Esophagus muscularis mucosa (tissue), 4 donors: ENCODE measurements around the gene PROSER3. TPM values are rescaled to one million over a fixed set of nuclear protein-coding genes. Genes with fewer than 3 reads are reported as not detected.

Experiments
- DNase-seq: peaks from one replicate; pipeline ENCODE4 v3.0.0-alpha.2; 2017; ENCODE audit errors: extremely low spot score
- H3K27ac ChIP-seq, 4 donors: fragments of 200-600 bp; sonication (generic); replicated peaks in 1 of 4; 1 replicate in 3 of 4; 2 replicates in 1 of 4; pipeline ENCODE4 v1.5.1; 2016 to 2019; ENCODE audit warnings: mild to moderate bottlenecking in 1 of 4
- H3K27me3 ChIP-seq, 4 donors: fragments of 200-600 bp; sonication (generic); one replicate each; pipeline versions ENCODE4 v1.5.1 to v1.6.0; 2016 to 2019
- H3K36me3 ChIP-seq, 4 donors: fragments of 200-600 bp; sonication (generic); one replicate each; pipeline ENCODE4 v1.5.1; 2016 to 2019
- H3K4me1 ChIP-seq, 4 donors: fragments of 200-600 bp; sonication (generic); one replicate each; pipeline ENCODE4 v1.5.1; 2016 to 2019
- H3K4me3 ChIP-seq, 4 donors: fragments of 200-600 bp; sonication (generic); 1 replicate in 2 of 4; 2 replicates in 2 of 4; pipeline ENCODE4 v1.5.1; 2016 to 2019; ENCODE audit warnings: mild to moderate bottlenecking in 4 of 4, moderate library complexity in 1 of 4
- H3K9me3 ChIP-seq, 4 donors: fragments of 200-600 bp; sonication (generic); 1 replicate in 3 of 4; 2 replicates in 1 of 4; pipeline ENCODE4 v1.5.1; 2016 to 2019
- CTCF ChIP-seq, 3 experiments: fragments of 200-600 bp in 2 of 3; fragments of 450-650 bp in 1 of 3; sonication (generic) in 2 of 3; IDR thresholded peaks; one replicate each; pipeline ENCODE4 v1.5.1; 2017 to 2019; ENCODE audit warnings: antibody characterized with exemption in 3 of 3, mild to moderate bottlenecking in 2 of 3, moderate library complexity in 1 of 3
- EP300 ChIP-seq: sonication (generic); formaldehyde crosslinking; IDR thresholded peaks from one replicate; pipeline ENCODE4 v1.6.1; 2017; ENCODE audit warnings: antibody characterized with exemption
- POLR2A ChIP-seq: fragments of 450-650 bp; IDR thresholded peaks from one replicate; pipeline ENCODE4 v1.6.1; 2017; ENCODE audit warnings: antibody characterized with exemption, moderate library complexity, mild to moderate bottlenecking, low read depth
- POLR2AphosphoS5 ChIP-seq, 2 donors: sonication (generic); formaldehyde crosslinking; IDR thresholded peaks; one replicate each; pipeline ENCODE4 v1.6.1; 2017; ENCODE audit warnings: antibody characterized with exemption in 2 of 2
- WGBS: methylation state at CpG from one replicate; pipeline ENCODE4 v1.1.5; 2018; 5-methylcytosine and 5-hydroxymethylcytosine counted together
- intact Hi-C: fragments of 100-400 bp; cut with DNase I; formaldehyde crosslinking; loops from one replicate; pipeline ENCODE4 v1.15.1; 2023
- total RNA-seq, 4 donors: library from RNA; depleted of rRNA; stranded (reverse); fragments of >200 nt; gene quantifications; one replicate each; pipeline versions ENCODE4 v1.1.0 to v1.2.1, GENCODE V29; 2016

Gene PROSER3
- total RNA-seq, 4 donors from 2014 or later = 5.6 to 8.7 (median 7.1) TPM

GRCh38 chr19:35801828-35802227 lies 43.9 kb downstream of the PROSER3 start:
- intact Hi-C loops = no loop called here
- Histone ChIP-seq H3K4me1 (peaks cover 0 to 10% (median 4%) of the 10 kb centered on the region in 4 donors), H3K9me3 (no peaks in the 10 kb centered on the region), H3K27me3 (peaks cover 0 to 70% (median 7%) of the 10 kb centered on the region in 4 donors), H3K4me3 (no peak overlapping the region), H3K27ac (no peak overlapping the region), H3K36me3 (no peaks in the 10 kb centered on the region)
- TF ChIP-seq EP300 (no peak), CTCF (IDR thresholded peaks at IDR 0.05) (no peak), POLR2AphosphoS5 (IDR thresholded peaks at IDR 0.05) (no peak), POLR2A (no peak)
- 53% methylated on average over 3 of the region's 3 CpGs for WGBS
- DNase-seq = no peak

GRCh38 chr19:35805526-35806102 lies 47.6 kb downstream of the PROSER3 start:
- H3K9me3 ChIP-seq = no peaks in the 10 kb centered on the region
- DNase-seq = no peak
- H3K27me3 ChIP-seq = peaks cover 0 to 65% (median 0%) of the 10 kb centered on the region in 4 donors
- no peaks in the 10 kb centered on the region for H3K4me1 ChIP-seq
- 60% methylated on average over 4 of the region's 5 CpGs for WGBS
- no peaks in the 10 kb centered on the region for H3K36me3 ChIP-seq
- TF ChIP-seq EP300 (no peak), POLR2AphosphoS5 (IDR thresholded peaks at IDR 0.05) (no peak), POLR2A (no peak), CTCF (IDR thresholded peaks at IDR 0.05) (no peak)
- H3K27ac ChIP-seq = no peak overlapping the region
- intact Hi-C loops = no loop called here
- no peak overlapping the region for H3K4me3 ChIP-seq

GRCh38 chr19:35806597-35806996 lies 48.6 kb downstream of the PROSER3 start:
- Histone ChIP-seq H3K9me3 (no peaks in the 10 kb centered on the region), H3K4me3 (no peak overlapping the region), H3K27ac (no peak overlapping the region), H3K36me3 (no peaks in the 10 kb centered on the region), H3K27me3 (peaks cover 0 to 63% (median 0%) of the 10 kb centered on the region in 4 donors), H3K4me1 (no peaks in the 10 kb centered on the region)
- TF ChIP-seq POLR2A (no peak), CTCF (IDR thresholded peaks at IDR 0.05) (no peak), POLR2AphosphoS5 (IDR thresholded peaks at IDR 0.05) (no peak), EP300 (no peak)
- no peak for DNase-seq
- WGBS = 88% methylated on average over 5 of the region's 18 CpGs
- intact Hi-C loops = no loop called here

- no peak overlapping the region for H3K4me3 ChIP-seq
- peaks cover 0 to 69% (median 0%) of the 10 kb centered on the region in 4 donors for H3K27me3 ChIP-seq
- no peaks in the 10 kb centered on the region for H3K9me3 ChIP-seq
- 91% methylated on average over 5 of the region's 5 CpGs for WGBS
- H3K36me3 ChIP-seq = no peaks in the 10 kb centered on the region
- no peak overlapping the region for H3K27ac ChIP-seq
- no peaks in the 10 kb centered on the region for H3K4me1 ChIP-seq
- no peak for TF ChIP-seq CTCF (IDR thresholded peaks at IDR 0.05)
- TF ChIP-seq POLR2AphosphoS5 (IDR thresholded peaks at IDR 0.05) = no peak
- no peak for TF ChIP-seq POLR2A
- no peak for TF ChIP-seq EP300
- DNase-seq = no peak
- intact Hi-C loops = no loop called here
Observed at GRCh38 chr19:35807633-35808032, 49.7 kb downstream of the PROSER3 start.
